ENCODE data around the gene GLYATL1. TPM values are rescaled to one million over a fixed set of nuclear protein-coding genes. Genes with fewer than 3 reads are reported as not detected.

GLYATL1 gene
- total RNA-seq, 1 experiment from 2014 or later: 0.69 TPM

DNA sequence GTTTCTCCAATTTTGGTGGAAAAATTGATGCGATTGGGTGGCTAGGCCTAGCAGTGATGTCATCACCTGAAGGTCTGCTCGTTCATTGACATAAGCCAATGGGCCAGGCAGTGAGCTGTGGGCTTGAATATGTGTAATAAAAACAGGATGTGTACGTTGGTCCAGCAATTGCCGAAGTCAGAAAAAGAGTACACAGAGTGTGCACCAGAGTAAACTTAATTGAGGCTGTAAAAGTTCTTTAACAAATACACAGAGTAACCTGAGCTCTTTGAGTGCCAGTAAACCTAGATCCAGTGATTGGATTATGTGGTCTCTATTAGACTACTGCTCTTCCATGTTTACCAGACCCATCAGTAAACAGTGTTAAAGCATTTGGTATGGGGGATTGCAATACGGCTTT, 13.0 kb upstream of the GLYATL1 start:
- no peak for DNase-seq (ENCODE audit: low read depth)

DNA sequence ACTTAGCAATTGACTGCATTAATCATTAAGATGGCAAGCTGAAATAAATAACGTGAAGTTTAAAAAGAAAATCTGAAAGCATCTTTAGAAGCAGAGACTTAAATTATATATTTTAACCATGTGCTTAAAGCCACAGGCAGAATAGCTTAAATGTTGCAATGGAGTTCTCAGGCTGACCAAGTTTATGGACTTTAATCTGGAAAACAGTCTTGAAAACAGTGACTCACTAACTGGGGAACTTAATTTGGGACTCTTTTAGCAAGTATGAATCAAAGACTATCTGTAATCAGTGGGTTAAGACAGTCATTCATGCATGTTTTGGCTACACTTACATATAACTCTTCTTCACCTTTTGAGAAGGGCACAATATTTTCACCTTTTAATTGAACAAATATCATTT, 12.6 kb upstream of the GLYATL1 start:
- DNase-seq (ENCODE audit: low read depth): no peak

DNA sequence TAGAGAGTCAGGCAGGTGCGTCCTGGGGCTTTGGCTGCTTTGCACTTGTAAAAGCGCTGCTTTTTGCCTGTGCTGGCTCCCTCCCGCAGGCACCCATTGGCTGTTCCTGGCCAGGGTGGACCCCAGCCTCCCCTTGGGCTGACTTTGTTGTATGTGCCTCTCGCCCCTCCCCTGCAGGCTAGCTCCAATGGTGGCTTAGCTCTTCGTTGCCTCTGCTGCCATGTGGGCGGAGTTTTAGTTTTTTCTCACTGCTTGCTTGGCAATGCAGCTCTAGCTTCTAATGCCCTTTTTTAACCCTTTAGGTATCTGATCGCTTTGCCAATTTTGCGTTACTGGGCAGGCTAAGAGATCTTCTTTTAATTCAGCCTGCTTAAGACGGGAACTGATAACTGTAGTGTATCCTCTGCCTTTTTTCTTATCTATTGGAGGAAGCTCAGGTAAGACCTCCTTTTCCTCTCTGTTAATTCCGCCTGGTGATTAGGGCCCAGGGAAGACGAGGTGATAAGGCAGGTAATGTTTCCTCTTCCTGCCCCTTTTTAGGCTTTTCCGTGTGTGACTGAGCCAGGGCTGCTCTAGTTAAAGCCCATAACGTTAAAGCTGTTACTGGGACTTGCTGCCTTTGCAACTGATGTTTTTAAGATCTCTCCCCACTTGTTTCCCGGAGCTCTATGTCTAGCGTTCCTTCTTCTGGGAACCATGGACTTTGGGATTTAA, 11.7 kb upstream of the GLYATL1 start:
- no peak for DNase-seq (ENCODE audit: low read depth)

DNA sequence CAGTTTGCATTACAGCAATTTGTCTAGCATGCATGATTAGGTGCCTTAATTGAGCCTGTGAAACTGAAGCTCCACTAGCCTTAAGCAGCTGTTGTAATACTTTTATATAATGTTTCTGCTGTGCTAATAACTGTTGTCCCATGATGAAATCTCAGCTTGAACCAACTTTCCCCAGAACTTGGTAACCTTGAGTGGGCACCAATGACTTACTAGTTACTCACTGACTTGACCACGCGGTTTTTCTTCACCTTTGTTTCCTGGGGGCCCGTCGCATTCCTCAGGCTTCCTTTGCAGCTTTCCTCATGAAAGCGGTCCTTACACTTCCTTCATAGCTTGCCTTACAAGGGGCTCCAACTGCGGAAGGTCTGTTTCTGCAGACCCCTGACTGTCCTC, 11.2 kb upstream of the GLYATL1 start:
- DNase-seq (ENCODE audit: low read depth): no peak

DNA sequence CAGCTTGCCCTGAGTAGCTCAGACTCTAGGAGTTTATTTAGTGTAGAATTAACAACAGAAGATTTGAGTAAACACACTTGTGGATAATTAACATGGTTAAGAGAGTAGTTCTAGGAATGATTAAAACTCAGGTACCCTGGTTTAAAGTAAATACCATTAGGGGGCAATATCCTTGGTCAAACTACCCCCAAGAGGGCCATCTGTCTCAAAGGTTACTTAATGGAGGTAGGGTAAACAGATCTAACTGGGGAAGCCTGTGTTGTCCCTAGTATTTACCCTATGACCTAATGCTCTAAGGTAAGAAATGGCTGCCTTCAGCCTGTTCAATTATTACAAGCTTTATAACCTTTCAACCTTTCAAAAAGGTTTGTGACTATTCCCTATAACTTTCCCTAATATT, 10.6 kb upstream of the GLYATL1 start:
- DNase-seq (ENCODE audit: low read depth): no peak

DNA sequence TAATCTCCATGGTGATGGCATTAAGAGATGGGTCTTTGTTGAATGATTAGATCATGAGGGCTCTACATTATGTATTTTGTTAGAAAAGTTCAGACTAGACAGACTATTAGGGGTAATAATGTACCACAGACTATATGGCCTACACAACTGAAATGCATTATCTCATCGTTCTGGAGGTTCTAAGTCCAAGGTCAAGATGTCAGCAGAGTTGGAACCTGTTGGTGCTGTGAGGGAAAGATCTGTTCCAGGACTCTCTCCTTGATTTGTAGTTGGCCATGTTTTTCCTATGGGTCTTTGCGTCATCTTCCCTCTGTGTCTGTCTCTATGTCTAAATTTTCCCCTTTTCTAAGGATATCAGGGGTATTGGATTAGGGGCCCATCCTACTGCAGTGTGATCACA, 8.4 kb upstream of the GLYATL1 start:
- DNase-seq (ENCODE audit: low read depth): no peak

DNA sequence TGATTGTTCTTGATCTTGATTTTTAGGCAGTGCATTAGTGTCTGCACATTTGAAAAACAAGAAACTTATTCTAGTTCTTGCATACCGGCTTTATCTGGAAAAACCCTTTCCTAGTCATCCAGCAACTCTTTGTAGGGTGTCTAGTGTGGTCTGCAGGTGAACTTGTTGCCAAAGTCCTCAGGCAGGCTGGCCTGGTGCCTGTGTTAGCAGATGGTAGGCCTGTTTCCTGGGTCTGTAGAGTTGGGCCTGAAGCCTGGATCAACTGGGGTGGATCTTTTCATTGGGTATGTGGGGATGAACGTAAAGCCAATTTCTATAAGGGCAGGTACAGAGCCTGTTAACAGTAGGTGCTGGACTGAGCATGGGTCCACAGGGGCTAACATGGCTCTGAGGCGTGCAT, 5.6 kb upstream of the GLYATL1 start:
- DNase-seq (ENCODE audit: low read depth): no peak

DNA sequence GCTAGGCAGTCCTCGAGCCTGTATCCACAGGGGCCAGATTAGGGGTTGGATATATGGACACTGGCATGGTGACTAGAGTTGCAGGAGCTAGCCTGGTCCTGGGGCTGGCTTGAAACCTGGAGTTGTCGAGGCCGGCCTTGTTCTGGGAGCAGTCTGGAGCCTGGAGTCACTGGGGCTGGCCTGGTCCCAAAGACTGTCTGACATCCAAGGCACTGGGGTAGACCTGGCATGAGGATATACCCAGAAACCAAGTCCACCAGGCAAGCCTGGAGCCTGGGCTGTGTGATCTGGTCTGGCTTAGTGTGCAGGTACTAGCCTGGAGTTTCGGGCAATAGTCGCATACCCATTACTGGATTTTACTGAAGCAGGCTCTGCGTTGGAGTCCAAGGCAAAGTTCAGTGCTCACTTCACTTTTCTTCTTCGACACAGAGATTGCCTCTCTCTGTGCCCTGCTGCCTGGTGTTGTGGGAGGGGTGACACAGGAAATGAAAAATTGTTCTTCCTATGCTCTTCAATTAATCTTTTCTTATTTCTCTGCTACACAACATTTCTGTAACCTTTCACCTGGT, 4.3 kb upstream of the GLYATL1 start:
- DNase-seq (ENCODE audit: low read depth): no peak

DNA sequence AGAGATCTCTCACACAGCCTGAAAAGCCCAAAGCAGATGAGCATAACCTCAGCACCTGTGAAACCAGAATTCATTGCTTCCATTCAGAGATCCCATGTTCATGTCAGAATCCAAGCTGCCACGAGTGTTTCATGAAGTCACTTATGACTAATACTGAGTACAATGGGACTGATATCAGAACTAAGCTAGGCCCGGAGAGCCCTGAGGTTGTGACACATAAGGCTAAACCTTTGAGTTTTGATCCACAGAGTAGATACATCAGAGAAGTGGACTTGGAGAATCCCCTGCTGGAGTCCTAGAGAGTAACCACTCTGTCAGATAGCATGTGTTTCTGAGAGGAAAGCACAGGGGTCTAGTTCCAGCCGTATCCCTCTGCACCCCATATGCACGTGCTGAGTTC, 890 bp upstream of the GLYATL1 start:
- no peak for DNase-seq (ENCODE audit: low read depth)

DNA sequence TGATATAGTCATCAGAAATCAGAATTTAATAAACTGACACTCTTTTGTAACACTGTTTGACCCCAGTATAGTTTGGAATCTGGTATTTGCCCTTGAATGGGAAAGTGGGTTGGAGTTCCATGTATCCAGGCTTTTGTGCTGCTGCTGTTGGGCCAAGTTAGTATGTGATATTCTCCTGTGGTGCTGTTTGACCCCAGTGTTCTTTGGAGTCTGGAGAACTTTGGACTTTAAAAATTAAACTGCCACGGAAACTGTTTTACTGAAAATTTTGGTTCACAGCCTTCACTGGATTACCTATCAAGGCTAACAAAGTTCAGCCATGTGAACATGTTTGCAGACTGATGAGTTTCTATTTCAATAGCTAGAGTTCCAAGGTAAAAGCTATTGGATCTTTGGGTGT, 740 bp downstream of the GLYATL1 start:
- no peak for DNase-seq (ENCODE audit: low read depth)

DNA sequence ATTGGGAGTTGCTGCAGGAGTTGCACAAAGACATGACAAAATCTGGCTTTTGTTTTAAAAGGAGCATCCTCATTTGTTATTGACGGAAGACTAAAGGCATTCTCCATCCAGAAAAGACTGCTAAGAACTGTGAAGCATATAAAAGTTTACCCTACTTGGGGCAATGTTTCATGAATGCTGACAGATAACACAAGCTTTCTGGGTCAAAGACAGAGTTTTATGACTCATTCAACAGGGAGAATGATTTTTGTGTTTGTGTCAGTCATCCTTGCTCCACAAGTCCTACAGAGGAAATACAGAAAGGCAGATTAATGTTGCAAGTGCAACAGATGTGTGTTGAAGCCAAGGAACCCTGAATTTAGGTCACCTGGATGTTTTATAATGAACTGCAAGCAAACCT, 2.5 kb downstream of the GLYATL1 start:
- DNase-seq (ENCODE audit: low read depth): no peak

DNA sequence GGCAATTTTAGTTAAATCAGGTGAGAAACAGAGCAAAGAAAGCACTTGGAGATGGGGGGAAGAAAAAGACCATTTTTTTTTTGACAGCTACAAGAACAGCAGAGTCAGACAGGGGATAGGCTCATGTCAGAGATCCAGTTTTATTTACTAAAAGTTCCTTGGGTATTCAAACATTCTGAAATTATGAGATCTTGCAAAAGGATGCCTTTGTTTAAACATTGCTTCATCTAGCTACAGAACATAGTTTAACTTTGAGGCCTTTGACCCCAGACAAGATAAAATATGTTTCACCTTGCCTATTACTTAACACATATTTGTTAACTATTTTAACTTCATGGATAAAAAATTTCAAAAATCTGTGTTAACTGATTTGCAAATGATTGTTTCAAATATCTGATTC, 6.4 kb downstream of the GLYATL1 start:
- no peak for DNase-seq (ENCODE audit: low read depth)

DNA sequence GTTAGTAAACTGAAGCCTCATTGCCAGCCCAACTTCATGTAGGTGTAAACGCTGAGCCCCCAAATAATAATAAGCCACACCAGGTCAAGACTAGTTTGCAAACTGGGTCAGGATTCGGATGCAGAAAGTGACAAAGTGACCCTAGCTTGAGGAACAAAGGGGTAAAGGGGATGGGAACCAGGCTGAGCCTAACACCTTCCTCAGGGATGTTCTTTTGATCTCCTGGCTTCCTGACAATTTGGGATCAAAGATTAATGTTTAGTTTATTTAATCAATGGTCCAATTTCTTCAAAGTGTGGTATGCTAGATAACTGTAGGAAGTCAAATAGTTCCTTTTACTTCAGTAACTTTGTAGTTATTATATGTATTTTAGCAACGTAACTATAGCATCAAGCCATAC, 9.9 kb downstream of the GLYATL1 start:
- DNase-seq (ENCODE audit: low read depth): no peak

DNA sequence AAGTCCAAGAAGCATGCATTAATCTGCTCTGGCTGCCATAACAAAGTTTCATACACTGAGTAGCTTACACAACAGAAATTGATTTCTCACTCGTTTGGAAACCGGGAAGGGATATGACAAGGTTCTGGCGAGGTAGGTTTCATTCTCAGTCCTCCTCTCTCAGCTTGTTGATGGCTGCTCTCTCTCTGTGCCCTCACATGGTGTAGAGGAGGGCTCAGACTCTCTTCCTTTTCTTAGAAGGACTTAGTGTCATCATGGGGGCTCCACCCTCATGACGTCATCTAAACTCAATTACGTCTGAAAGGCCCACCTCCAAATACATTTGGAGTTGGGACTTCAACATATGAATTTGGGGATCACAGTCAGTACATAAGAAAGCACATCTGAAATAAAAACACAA, 18.6 kb downstream of the GLYATL1 start:
- DNase-seq (ENCODE audit: low read depth): no peak

DNA sequence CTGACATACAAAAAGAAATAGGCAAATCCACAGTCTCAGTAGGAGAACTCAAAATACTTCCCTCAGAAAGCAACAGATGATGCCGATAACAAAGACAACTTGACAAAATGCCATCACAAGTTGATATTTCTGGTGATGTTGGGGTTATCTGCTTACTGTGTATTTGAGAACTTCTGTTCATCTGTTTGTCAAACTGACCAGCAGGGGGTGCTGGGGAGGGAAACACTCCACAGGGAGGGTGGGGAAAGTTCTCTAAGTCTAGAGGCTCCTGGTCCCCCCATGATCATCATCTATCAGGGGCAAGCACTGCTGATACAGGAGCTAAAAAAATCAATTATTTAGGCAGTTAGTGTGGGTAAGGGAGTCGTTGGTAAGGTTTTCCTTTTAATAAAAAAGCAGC, 19.2 kb downstream of the GLYATL1 start:
- peak; percentile 17 for DNase-seq (ENCODE audit: low read depth)

DNA sequence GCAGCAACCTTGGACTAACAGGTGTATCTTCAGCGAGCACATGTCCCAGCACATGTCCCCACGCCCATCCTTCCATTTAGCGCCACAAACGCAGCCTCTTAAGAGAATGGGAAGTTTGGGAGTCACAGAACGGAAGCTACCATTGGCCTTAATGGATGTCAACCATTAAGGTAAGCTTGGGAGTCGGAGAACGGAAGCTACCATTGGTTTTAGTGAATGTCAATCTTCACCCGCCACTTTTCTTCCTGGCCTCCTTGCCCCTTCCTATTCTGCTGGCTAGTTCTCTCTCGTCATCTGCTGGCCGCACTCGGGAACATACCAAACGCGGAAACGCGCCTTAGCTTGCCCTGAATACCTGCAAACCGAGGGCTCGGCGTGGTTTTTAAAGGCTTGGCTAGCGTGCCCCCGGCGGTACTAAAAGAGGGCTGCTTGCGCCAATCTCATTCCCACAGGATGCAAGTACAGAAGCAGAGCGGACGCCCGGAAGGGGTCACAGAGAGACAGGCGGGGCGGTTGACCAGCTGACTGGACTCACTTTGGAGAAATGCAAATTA, 24.3 kb downstream of the GLYATL1 start:
- DNase-seq (ENCODE audit: low read depth): peak; percentile 14

DNA sequence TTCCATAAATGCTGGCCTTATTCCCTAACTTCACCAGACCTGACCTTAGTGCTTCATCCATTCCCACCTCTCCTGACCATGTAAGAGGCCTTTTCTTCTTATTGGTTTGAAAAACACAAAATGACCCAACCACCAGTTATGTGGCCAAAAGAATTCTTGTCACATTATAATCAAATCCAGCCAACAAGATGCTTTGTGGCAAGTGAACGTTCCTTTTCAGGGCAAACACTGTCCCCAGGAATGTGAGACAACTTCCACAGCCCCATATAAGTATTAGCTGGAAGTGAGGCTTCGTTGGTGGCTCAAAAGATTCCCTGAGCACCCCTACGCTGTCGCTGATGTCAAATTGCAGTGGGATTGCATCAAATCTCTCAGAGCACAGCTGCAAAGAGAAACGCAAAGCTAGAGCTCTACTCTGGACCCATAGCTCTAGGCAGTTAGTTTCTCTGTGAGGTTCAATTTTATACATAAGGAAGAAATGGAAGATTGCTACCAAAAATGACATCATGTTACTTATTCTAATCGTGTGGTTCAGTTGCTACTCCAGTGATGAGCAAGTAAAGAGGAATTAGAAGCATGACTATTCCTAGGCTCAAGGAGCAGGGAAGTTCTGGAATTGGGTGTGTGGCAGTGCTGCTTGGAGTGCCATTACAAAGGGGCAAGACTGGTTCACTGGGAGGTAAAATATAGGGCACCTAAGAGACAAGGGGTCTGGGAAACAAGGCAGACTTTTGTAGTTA, 26.1 kb downstream of the GLYATL1 start:
- peak; percentile 14 for DNase-seq (ENCODE audit: low read depth)

DNA sequence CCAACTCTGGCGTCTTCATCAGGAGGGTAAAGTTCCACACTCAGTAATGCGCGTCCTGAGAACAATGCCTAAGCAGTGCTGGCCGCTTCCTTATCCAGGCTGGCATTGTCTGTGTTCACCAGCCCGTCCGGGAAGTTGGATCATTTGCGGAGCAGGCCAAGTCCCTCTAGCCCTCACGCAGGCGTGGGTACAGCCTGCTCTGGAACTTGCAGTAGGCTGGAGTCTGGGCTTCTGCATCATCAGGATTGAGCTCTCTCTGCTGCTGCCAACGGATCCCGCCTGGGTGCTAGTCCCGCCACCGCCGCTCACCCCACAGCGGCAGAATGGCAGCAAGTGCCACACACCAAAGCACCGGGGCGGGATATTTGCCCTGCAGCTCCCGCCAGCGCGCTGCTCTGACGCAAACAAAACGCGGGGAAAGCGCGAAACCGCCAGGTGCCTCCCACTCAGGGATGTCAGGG, 29.0 kb downstream of the GLYATL1 start:
- no peak for DNase-seq (ENCODE audit: low read depth)

DNA sequence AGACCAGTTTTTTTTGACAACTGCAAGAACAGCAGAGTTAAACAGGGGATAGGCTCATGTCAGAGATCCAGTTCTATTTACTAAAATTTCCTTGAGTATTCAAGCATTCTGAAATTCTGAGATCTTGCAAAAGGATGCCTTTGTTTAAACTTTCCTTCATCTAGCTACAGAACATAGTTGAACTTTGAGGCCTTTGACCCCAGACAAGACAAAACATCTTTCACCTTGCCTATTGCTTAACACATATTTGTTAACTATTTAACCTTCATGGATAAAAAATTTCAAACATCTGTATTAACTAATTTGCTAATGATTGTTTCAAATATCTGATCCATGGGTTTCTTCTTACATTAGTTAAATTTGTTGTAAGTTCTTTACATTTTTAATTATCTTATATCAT, 38.2 kb downstream of the GLYATL1 start:
- DNase-seq (ENCODE audit: low read depth): no peak

DNA sequence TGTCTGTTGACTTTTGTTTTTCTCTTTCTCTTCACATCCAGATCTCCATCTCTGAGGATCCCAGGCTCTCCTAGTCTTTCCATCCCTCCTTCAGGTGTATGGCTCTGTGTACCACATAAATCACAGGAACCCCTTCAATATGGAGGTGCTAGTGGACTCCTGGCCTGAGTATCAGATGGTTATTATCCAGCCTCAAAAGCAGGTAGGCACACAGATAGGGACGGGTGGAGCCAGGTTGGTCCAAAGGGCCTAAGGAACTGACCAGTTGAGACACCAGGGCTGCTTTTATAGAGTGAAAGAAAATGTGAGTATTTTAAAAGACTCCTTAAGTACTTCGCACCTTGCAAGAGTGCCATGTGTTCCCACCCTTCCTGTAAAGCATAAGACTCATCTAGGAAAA, 39.9 kb downstream of the GLYATL1 start:
- no peak for DNase-seq (ENCODE audit: low read depth)

DNA sequence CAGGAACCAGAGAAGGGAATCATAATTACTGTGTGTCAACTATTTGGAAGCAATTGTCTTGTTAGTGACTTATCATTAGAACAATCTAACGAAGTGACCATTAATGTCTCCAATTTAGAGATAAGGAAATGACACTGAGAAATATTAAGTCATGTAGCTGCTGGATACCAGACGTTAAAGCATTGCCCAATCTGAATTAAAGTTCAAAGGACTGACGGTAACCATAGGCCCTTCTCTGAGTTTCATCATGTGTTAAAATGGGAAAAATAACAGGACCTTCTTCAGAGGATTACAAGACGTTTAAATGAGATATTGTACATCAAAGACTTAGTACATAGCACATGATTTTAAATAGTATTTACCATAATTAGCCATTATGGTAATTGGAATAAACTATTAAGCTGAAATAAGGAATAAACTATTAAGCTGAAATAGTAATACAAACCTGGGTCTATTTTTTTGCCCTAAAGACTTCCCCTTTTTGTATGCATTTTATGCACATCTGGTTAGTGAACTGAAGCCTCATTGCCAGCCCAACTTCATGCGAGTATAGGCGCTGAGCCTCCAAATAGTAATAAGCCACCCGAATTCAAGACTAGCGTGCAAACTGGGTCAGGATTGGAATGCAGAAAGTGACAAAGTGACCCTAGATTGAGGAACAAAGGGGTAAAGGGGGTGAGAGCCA, 41.0 kb downstream of the GLYATL1 start:
- DNase-seq (ENCODE audit: low read depth): no peak

DNA sequence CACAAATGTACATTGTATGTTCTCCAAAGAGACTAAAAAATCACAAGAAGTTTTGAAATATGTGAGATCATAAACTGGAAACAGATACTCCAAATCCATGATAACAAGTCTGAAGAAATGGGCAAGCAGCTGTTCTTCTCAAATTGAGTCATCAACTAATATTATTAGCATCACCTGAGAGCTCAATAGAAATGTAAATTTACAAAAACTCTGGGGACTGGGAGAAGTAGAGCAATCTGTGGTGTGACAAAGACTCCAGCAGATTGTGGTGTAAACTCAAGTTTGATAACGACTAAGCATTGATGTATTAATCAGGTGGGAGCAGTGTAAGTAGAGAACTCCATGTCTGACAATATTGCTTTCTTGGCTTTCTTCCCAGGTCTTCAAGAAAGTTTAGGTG, 53.2 kb downstream of the GLYATL1 start:
- DNase-seq (ENCODE audit: low read depth): no peak
